ENCODE data around the gene EPS15. TPM values are rescaled to one million over a fixed set of nuclear protein-coding genes. Genes with fewer than 3 reads are reported as not detected.

EPS15 gene
- total and polyA plus RNA-seq, 2 of the 13 experiments (the other 11 are each of a cell fraction or from before 2014, with no cell fraction given), result 14.3 to 19.3 TPM

DNA sequence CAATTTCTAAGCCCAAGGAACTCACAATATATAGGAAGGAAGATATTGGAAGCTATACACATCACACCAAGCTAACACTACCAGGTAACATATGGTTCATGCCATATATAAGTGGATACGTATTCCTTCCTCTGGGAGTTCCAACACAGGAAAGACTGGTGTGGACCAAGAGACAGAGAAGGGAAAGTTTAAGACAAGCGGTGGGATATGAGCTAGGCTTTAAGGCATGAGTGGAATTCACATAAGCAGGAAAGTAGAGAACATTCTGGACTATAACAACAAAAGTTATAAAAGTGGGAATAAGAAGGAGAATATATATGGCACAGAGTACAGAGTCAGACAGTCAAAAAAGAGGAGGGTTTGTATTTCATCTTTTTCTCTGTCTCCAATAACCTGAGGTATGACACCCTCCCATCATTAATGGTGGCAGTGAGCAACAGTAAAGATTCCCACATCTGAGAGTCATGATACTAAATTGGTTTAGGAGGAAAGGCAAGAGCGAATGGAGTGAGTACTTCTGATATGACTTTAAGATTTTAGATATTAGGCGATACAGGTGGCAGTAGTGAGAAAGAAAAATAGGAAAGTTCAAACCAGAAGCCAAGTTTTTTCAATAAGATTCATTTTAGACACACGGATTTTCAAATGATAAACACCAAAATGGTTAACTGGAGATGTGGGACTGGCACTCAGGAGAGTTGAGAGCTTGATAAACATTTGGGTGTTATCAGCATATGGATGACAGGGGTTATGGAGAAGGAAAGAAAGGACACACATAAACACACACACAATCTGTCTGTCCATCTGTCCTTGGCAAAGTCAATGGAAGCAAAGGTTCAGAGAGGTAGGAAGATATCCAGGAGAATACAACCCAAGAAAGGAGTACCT lies 101.3 kb downstream of the EPS15 start:
- Histone ChIP-seq H2AFZ (ENCODE audit: low read length) (no peak overlapping the region), H3K27ac (ENCODE audit: extremely low read length, insufficient read depth, low read length) (no peak overlapping the region), H3K9me3 (ENCODE audit: low read length) (no peaks in the 10 kb centered on the region), H3K4me2 (ENCODE audit: low read depth, low read length) (no peak overlapping the region), H3K9ac (ENCODE audit: insufficient read depth, low read depth, low read length) (no peak overlapping the region), H3K36me3 (replicated peaks in 1 of 2; ENCODE audit: control insufficient read depth in 1 of 2, insufficient read depth in 2 of 2, low read length in 2 of 2) (peaks cover 1 to 4% of the 10 kb centered on the region in 2 experiments; a peak in 3 of 5 replicates), H3K4me1 (ENCODE audit: insufficient read depth, low read length) (no peaks in the 10 kb centered on the region), H3K4me3 (replicated peaks in 1 of 3; ENCODE audit: insufficient read depth in 1 of 3, low read depth in 2 of 3, low read length in 3 of 3) (no peak overlapping the region), H3K79me2 (ENCODE audit: insufficient read depth, low read length) (no peaks in the 10 kb centered on the region), H3K27me3 (ENCODE audit: control insufficient read depth in 1 of 2, insufficient read depth in 2 of 2, low read length in 2 of 2) (no peaks in the 10 kb centered on the region), H4K20me1 (ENCODE audit: insufficient read depth, low read length) (no peaks in the 10 kb centered on the region)
- ChIA-PET CTCF (ENCODE audit: low intra/inter-chr PET ratio, low total read pairs) (no interaction called here), POLR2A (no interaction called here)
- WGBS (ENCODE audit: low lambda C conversion rate), result 95% methylated on average over 5 of the region's 5 CpGs
- no peak for ATAC-seq
- no peak for FAIRE-seq
- DNase-seq (ENCODE audit: low spot score), result no peak
- TF ChIP-seq RAD21 (CRISPR knock-in tag; IDR thresholded peaks at IDR 0.05), result no peak
- no peak for TF ChIP-seq FOXJ3 (CRISPR knock-in tag; IDR thresholded peaks at IDR 0.05; ENCODE audit: borderline replicate concordance)
- no peak for TF ChIP-seq ZNF235 (CRISPR knock-in tag; IDR thresholded peaks at IDR 0.05; ENCODE audit: borderline replicate concordance)
- no peak for TF ChIP-seq ZFX (CRISPR knock-in tag; IDR thresholded peaks at IDR 0.05; ENCODE audit: low read depth)
- no peak for TF ChIP-seq PRPF4 (IDR thresholded peaks at IDR 0.05; ENCODE audit: low read depth, low read length, poor library complexity, severe bottlenecking)
- no peak for TF ChIP-seq ZNF343 (CRISPR knock-in tag; IDR thresholded peaks at IDR 0.05)
- no peak for TF ChIP-seq GATAD1 (CRISPR knock-in tag; IDR thresholded peaks at IDR 0.05)
- TF ChIP-seq, protein P1, sequence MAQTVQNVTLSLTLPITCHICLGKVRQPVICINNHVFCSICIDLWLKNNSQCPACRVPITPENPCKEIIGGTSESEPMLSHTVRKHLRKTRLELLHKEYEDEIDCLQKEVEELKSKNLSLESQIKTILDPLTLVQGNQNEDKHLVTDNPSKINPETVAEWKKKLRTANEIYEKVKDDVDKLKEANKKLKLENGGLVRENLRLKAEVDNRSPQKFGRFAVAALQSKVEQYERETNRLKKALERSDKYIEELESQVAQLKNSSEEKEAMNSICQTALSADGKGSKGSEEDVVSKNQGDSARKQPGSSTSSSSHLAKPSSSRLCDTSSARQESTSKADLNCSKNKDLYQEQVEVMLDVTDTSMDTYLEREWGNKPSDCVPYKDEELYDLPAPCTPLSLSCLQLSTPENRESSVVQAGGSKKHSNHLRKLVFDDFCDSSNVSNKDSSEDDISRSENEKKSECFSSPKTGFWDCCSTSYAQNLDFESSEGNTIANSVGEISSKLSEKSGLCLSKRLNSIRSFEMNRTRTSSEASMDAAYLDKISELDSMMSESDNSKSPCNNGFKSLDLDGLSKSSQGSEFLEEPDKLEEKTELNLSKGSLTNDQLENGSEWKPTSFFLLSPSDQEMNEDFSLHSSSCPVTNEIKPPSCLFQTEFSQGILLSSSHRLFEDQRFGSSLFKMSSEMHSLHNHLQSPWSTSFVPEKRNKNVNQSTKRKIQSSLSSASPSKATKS (CRISPR knock-in tag; IDR thresholded peaks at IDR 0.05), result no peak
- no peak for TF ChIP-seq ZNF616 (CRISPR knock-in tag; IDR thresholded peaks at IDR 0.05; ENCODE audit: low read depth)
- no peak for TF ChIP-seq PLSCR1 (CRISPR knock-in tag; IDR thresholded peaks at IDR 0.05; ENCODE audit: borderline replicate concordance)
- TF ChIP-seq SP4 (CRISPR knock-in tag; IDR thresholded peaks at IDR 0.05), result no peak
- TF ChIP-seq, protein P2, sequence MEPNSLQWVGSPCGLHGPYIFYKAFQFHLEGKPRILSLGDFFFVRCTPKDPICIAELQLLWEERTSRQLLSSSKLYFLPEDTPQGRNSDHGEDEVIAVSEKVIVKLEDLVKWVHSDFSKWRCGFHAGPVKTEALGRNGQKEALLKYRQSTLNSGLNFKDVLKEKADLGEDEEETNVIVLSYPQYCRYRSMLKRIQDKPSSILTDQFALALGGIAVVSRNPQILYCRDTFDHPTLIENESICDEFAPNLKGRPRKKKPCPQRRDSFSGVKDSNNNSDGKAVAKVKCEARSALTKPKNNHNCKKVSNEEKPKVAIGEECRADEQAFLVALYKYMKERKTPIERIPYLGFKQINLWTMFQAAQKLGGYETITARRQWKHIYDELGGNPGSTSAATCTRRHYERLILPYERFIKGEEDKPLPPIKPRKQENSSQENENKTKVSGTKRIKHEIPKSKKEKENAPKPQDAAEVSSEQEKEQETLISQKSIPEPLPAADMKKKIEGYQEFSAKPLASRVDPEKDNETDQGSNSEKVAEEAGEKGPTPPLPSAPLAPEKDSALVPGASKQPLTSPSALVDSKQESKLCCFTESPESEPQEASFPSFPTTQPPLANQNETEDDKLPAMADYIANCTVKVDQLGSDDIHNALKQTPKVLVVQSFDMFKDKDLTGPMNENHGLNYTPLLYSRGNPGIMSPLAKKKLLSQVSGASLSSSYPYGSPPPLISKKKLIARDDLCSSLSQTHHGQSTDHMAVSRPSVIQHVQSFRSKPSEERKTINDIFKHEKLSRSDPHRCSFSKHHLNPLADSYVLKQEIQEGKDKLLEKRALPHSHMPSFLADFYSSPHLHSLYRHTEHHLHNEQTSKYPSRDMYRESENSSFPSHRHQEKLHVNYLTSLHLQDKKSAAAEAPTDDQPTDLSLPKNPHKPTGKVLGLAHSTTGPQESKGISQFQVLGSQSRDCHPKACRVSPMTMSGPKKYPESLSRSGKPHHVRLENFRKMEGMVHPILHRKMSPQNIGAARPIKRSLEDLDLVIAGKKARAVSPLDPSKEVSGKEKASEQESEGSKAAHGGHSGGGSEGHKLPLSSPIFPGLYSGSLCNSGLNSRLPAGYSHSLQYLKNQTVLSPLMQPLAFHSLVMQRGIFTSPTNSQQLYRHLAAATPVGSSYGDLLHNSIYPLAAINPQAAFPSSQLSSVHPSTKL (CRISPR knock-in tag; IDR thresholded peaks at IDR 0.05), result no peak
- TF ChIP-seq U2AF1 (optimal IDR thresholded peaks at IDR 0.05; ENCODE audit: low read depth, low read length), result no peak
- intact Hi-C loops (cut with micrococcal nuclease; ENCODE audit: unreplicated experiment) (no loop called here), in situ Hi-C loops (cut with HindIII; ENCODE audit: extremely low pct_ligation_motif_present, low pct_unique_long_range_greater_than_20kb) (no loop called here)
- BruUV-seq (replicated peaks), result no TSS peak
